Heart right ventricle (tissue), 16 donors: Measurements from ENCODE around the gene TMTC1. TPM values are rescaled to one million over a fixed set of nuclear protein-coding genes. Genes with fewer than 3 reads are reported as not detected.
A peak's percentile ranks its signal among the peaks of the same experiment; 100 is the strongest.

ENCODE experiments used
- ATAC-seq, 8 donors: fragments of 200-7000 bp; cut with Tn5 transposase; one replicate each; pipeline ENCODE4 v1.9.1; 2020; ENCODE audit warnings: mild to moderate bottlenecking in 8 of 8, moderate library complexity in 8 of 8, moderate number of reproducible peaks in 1 of 8
- DNase-seq, 2 donors: peaks; one replicate each; pipeline ENCODE4 v3.0.0-alpha.2; 2020
- H3K27ac ChIP-seq, 10 donors: fragments of 200-600 bp; sonication (generic) in 2 of 10; one replicate each; pipeline versions ENCODE4 v1.5.0 to v1.8.0; 2020 to 2022; ENCODE audit warnings: mild to moderate bottlenecking in 3 of 10
- H3K27me3 ChIP-seq, 7 donors: fragments of 200-600 bp; one replicate each; pipeline ENCODE4 v1.8.0; 2021 to 2022; ENCODE audit warnings: mild to moderate bottlenecking in 2 of 7
- H3K36me3 ChIP-seq, 9 donors: fragments of 200-600 bp; sonication (generic) in 1 of 9; one replicate each; pipeline versions ENCODE4 v1.5.0 to v1.8.0; 2020 to 2022; ENCODE audit warnings: mild to moderate bottlenecking in 2 of 9
- H3K4me1 ChIP-seq, 9 donors: fragments of 200-600 bp; sonication (generic) in 1 of 9; one replicate each; pipeline versions ENCODE4 v1.5.0 to v1.8.0; 2020 to 2022; ENCODE audit warnings: mild to moderate bottlenecking in 4 of 9
- H3K4me3 ChIP-seq, 10 donors: fragments of 200-600 bp; sonication (generic) in 2 of 10; one replicate each; pipeline versions ENCODE4 v1.5.0 to v1.8.0; 2020 to 2022; ENCODE audit warnings: mild to moderate bottlenecking in 7 of 10, moderate library complexity in 2 of 10
- H3K9me3 ChIP-seq, 11 donors: fragments of 200-600 bp in 10 of 11; sonication (generic) in 2 of 11; one replicate each; pipeline versions ENCODE4 v1.5.0 to v1.8.0; 2013 to 2022; ENCODE audit warnings: mild to moderate bottlenecking in 2 of 11, control low read depth in 1 of 11, moderate library complexity in 1 of 11
- WGBS, 2 donors: extraction: QIAGEN DNeasy Blood & Tissue Kit; methylation state at CpG; one replicate each; pipeline ENCODE4 v1.1.7; 2013; ENCODE audit warnings: inconsistent platforms in 1 of 2; 5-methylcytosine and 5-hydroxymethylcytosine counted together
- intact Hi-C, 10 donors: fragments of 100-400 bp; cut with DNase I; formaldehyde crosslinking; loops; one replicate each; pipeline versions ENCODE4 v1.11.1 to v1.14.2; 2022
- polyA plus RNA-seq, 2 donors: library from polyadenylated mRNA; stranded (reverse); fragments of 200-250 nt; gene quantifications; one replicate each; pipeline ENCODE4 v1.2.3, GENCODE V29; 2013
- total RNA-seq, 10 donors: library from RNA; stranded (reverse); fragmentation: NEBNext Ultra II Directional in 3 of 10; extraction: Animal tissue kit (Norgen Biotek cat#: 25700) in 3 of 10; gene quantifications; one replicate each; pipeline versions ENCODE4 v1.2.1 to v1.2.4, GENCODE V29; 2021 to 2023
- TF ChIP-seq, protein P1 (sequence below), 9 donors: fragments of 200-600 bp; sonication (generic) in 2 of 9; IDR thresholded peaks; one replicate each; pipeline versions ENCODE4 v1.5.0 to v1.8.0; 2021 to 2022; ENCODE audit warnings: antibody characterized with exemption in 9 of 9, mild to moderate bottlenecking in 5 of 9, moderate library complexity in 1 of 9
- donor health status: Arrhythmogenic right ventricular cardiomyopathy.
- donor health status: ischemic (EF 13 %, LVEDD 7.1; RV severe dilation, severe dysfunction).
- donor health status: healthy with polysubstance abuse.
- donor health status: DM: no; HTN: yes; CAD: no.
- donor health status: DM: no; HTN: no; CAD: no.
- donor health status: ischemic (EF 25% LVEDD 6.9; RV normal size, moderate dysfunction).
- donor health status: ischemic (EF 25% LVEDD 5.7; RV mildly dilated, moderate dysfunction).
- donor health status: healthy.
- donor health status: DM: yes; HTN: yes; CAD: no.
- donor health status: Ischemic cardiomyopathy.
- donor health status: ischemic (EF 35%, LVEDD 5.7; RV mildly dilated, moderate dysfunction).
- donor health status: nonischemic (EF 11% LVEDD 7.7; RV severe dilation, severe dysfunction).
- donor health status: DM: yes; HTN: yes; CAD: no.
- donor health status: PGD.
- donor health status: ischemic (EF 29% LVEDD 5.4; RV normal size, mild dysfunction).
- donor health status: nonischemic (EF 23%, LVEDD 6.1; RV moderate dilation, normal function).

The TMTC1 gene
- total and polyA plus RNA-seq, 12 donors = 9.6 to 54.2 (median 22.9) TPM

DNA sequence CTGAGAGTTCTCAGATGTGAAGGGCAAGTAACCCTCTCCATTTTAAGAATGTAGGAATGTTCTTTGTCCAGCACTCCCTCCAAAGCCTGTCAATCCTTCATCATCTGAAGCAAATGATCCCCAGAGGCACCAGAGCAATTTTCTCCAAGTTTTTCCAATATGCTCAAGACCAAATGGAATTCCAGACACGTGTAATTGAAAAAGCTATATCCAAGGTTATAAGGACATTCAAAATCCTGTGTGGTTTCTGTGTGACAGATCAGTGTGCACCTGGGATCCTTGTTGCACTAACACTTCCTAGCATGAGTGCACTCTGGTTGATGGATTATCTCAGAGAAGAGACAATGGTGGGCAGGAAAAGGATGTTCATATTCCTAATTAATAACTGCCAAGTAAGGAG lies 220.7 kb downstream of the TMTC1 start:
- 40 to 56% methylated on average over 1 of the region's 1 CpG for WGBS, 2 donors
- intact Hi-C loops = loop anchor here in 3 of 10 donors (5.0 to 10.0 kb wide), 3 partner anchors 162 to 219 kb away; partner anchors contain the start of gene TMTC1 (in 1 of the 3)
- peak overlapping the region; percentile 16 to 89 (median 76) for H3K27ac ChIP-seq
- DNase-seq (no peak), ATAC-seq (peak in 1 of 8 donors; percentile 19)
- peaks cover 0 to 85% (median 58%) of the 10 kb centered on the region in 9 donors for H3K4me1 ChIP-seq
- H3K36me3 ChIP-seq = no peaks in the 10 kb centered on the region
- TF ChIP-seq, protein P1, sequence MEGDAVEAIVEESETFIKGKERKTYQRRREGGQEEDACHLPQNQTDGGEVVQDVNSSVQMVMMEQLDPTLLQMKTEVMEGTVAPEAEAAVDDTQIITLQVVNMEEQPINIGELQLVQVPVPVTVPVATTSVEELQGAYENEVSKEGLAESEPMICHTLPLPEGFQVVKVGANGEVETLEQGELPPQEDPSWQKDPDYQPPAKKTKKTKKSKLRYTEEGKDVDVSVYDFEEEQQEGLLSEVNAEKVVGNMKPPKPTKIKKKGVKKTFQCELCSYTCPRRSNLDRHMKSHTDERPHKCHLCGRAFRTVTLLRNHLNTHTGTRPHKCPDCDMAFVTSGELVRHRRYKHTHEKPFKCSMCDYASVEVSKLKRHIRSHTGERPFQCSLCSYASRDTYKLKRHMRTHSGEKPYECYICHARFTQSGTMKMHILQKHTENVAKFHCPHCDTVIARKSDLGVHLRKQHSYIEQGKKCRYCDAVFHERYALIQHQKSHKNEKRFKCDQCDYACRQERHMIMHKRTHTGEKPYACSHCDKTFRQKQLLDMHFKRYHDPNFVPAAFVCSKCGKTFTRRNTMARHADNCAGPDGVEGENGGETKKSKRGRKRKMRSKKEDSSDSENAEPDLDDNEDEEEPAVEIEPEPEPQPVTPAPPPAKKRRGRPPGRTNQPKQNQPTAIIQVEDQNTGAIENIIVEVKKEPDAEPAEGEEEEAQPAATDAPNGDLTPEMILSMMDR (IDR thresholded peaks at IDR 0.05) = no peak
- H3K9me3 ChIP-seq = no peaks in the 10 kb centered on the region
- H3K4me3 ChIP-seq = no peak overlapping the region
- no peaks in the 10 kb centered on the region for H3K27me3 ChIP-seq

- Histone ChIP-seq H3K9me3 (no peaks in the 10 kb centered on the region), H3K4me1 (peaks cover 0 to 77% (median 54%) of the 10 kb centered on the region in 9 donors), H3K27ac (peak overlapping the region; percentile 16 to 89 (median 76)), H3K27me3 (no peaks in the 10 kb centered on the region), H3K4me3 (no peak overlapping the region), H3K36me3 (no peaks in the 10 kb centered on the region)
- TF ChIP-seq, protein P1 (IDR thresholded peaks at IDR 0.05) = no peak
- ATAC-seq (peak; percentile 80 to 97 (median 94)), DNase-seq (peak in 1 of 2 donors; percentile 75)
- 27 to 31% methylated on average over 4 of the region's 4 CpGs for WGBS, 2 donors
- intact Hi-C loops = loop anchor here in 3 of 10 donors (5.0 to 10.0 kb wide), 3 partner anchors 163 to 220 kb away; partner anchors contain the start of gene TMTC1 (in 1 of the 3)
These were observed 221.5 kb downstream of the TMTC1 start for GRCh38 chr12:29562110-29562804.

DNA sequence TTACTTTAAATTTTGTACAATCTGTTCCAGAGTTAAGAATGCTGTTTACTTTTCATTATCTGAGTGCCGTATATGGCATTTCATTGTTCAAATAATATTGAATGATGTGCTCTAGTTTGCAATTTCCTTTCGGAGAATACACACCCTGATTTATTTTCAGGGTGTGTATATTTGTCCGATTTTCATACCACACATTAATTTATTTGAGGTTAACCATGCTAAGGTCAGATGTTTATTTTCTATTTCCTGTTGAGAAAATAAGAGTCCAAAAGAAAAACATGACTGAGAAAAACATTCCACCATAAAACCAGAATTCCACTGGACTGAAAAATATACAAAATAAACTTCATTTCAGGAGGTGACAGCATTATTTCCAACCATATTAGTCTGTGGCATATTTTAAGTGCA lies 222.1 kb downstream of the TMTC1 start:
- DNase-seq = no peak
- intact Hi-C loops = loop anchor here in 3 of 10 donors (5.0 to 10.0 kb wide), 3 partner anchors 163 to 221 kb away; partner anchors contain the start of gene TMTC1 (in 1 of the 3)
- TF ChIP-seq, protein P1 (IDR thresholded peaks at IDR 0.05) = no peak
- peaks cover 0 to 71% (median 49%) of the 10 kb centered on the region in 9 donors for H3K4me1 ChIP-seq
- H3K27me3 ChIP-seq = no peaks in the 10 kb centered on the region
- ATAC-seq = peak in 2 of 8 donors; percentile 40 to 49
- WGBS, 2 donors = 58 to 62% methylated on average over 3 of the region's 3 CpGs
- H3K27ac ChIP-seq = peak overlapping the region in 9 of 10 donors; percentile 51 to 89 (median 74)
- H3K36me3 ChIP-seq = peaks cover 0 to 3% (median 0%) of the 10 kb centered on the region in 9 donors
- H3K4me3 ChIP-seq = no peak overlapping the region
- H3K9me3 ChIP-seq = no peaks in the 10 kb centered on the region

GRCh38 chr12:29559198-29559597 lies 224.5 kb downstream of the TMTC1 start:
- H3K27ac ChIP-seq = peak overlapping the region in 9 of 10 donors; percentile 9 to 89 (median 74)
- no peaks in the 10 kb centered on the region for H3K9me3 ChIP-seq
- WGBS, 2 donors = 53 to 71% methylated on average over 4 of the region's 4 CpGs
- H3K36me3 ChIP-seq = peaks cover 0 to 23% (median 0%) of the 10 kb centered on the region in 9 donors
- intact Hi-C loops = loop anchor here in 7 of 10 donors (10.0 kb wide), 5 partner anchors 76 to 336 kb away; partner anchors contain the start of gene TMTC1 (in 2 of the 7)
- TF ChIP-seq, protein P1 (IDR thresholded peaks at IDR 0.05) = no peak
- no peak for DNase-seq
- ATAC-seq = peak in 1 of 8 donors; percentile 24
- H3K27me3 ChIP-seq = no peaks in the 10 kb centered on the region
- H3K4me1 ChIP-seq = peaks cover 0 to 57% (median 40%) of the 10 kb centered on the region in 9 donors
- peak overlapping the region in 1 of 10 donors; percentile 3 for H3K4me3 ChIP-seq
